GM11168 (cell line): Measurements from ENCODE around the gene KLHL40.

Source experiments
- in situ Hi-C: fragments of 300-500 bp; cut with MboI; formaldehyde crosslinking; loops from one replicate; pipeline ENCODE4 v1.12.0; 2022; ENCODE audit warnings: low sequenced_read_pairs; ENCODE audit not compliant: unreplicated experiment

KLHL40 gene

DNA sequence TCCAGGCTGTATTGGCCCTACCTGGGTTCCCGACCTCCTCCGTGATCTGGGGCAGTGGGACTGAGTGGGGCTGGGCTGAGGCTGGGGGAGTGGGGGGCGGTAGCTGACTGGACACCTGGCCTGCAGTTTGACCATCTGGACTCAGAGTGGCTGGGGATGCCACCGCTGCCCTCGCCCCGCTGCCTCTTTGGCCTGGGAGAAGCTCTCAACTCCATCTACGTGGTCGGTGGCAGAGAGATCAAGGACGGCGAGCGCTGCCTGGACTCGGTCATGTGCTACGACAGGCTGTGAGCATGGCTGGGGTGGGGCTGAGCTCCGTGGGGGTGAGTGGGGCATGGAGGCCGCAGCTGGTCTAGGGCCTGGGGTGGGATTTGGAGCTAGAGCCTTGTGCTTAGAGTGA, 2.7 kb downstream of the KLHL40 start:
- in situ Hi-C loops = no loop called here

DNA sequence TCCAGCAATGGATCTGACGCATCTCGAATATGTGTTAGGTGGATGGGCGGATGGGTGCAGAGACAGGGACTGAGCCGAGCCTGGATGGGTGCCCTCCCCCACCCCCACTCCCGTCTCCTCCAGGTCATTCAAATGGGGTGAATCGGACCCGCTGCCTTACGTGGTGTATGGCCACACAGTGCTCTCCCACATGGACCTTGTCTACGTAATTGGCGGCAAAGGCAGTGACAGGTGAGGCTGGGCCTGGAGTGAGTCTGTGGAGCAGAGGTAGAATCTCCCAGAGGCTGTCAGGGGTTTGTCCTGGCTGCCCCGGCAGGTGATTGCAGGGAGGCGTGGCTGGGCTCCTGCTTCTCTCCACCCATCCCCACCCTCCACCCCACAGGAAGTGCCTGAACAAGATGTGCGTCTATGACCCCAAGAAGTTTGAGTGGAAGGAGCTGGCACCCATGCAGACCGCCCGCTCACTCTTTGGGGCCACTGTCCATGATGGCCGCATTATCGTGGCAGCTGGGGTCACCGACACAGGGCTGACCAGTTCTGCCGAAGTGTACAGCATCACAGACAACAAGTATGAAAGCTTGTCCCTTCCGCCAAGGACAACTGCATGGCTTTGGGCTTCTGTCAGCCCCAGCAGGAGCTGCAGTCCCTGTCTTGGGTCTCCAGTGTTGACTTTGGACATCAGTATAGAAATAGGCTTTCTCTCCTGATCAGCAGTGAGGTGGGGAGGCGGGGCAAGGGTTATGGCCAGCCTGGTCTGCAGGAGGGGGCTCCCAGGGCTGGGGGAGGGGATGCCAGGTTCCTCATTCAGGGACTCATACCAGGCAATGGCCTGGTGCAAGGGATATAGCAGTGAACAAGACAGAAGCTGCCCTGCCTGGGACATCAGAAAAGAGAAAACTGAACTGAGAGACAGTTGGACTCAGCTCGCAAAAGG, 3.4 kb downstream of the KLHL40 start:
- in situ Hi-C loops = no loop called here

DNA sequence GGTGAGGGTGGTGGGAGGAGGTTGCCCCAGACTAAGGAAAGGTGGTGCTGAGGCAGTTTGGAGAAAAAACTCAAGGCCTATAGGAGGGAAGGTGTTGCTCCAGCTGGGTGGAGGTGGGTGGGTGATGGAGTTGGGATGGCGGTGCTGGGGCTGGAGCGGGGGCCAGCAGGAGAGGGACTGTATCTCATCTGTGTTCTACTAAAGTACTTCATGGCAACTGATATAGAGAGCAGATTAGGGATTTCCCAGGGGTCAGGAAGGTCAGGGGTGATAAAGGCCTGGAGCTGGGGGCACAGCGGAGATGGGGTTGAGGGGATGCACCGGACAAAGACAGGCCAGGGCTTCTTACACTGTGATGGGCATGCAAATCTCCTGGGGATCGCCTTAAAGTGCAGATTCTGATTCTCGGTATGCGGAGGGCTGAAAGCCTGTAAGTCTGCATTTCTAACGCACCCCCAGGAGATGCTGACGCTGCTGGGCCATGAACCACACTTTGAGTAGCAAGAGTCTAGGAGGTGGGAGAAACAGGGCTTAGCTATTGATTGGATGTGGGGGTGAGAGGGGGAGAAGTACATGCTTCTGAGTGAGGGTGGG, 4.2 kb downstream of the KLHL40 start:
- in situ Hi-C loops = no loop called here

DNA sequence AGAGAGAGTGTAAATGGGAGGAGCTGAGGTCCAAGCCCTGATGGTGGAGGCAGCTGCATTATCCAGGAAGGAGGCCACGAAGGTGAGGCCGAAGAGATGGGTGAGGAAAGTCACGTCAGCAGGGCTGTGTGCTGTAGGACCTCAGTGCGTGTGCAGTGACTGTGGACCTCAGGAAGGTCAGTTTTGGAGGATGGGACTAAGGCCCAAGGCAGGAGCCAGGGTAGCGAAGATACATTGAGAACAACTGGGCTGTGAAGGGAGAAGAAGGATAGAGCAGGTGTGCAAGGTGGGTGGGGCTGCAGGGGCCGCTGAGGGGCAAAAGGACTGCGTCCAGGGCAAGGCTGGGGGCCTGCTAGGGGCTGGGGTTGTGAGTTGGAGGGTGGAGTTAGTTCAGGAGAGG, 4.9 kb downstream of the KLHL40 start:
- in situ Hi-C loops = no loop called here

DNA sequence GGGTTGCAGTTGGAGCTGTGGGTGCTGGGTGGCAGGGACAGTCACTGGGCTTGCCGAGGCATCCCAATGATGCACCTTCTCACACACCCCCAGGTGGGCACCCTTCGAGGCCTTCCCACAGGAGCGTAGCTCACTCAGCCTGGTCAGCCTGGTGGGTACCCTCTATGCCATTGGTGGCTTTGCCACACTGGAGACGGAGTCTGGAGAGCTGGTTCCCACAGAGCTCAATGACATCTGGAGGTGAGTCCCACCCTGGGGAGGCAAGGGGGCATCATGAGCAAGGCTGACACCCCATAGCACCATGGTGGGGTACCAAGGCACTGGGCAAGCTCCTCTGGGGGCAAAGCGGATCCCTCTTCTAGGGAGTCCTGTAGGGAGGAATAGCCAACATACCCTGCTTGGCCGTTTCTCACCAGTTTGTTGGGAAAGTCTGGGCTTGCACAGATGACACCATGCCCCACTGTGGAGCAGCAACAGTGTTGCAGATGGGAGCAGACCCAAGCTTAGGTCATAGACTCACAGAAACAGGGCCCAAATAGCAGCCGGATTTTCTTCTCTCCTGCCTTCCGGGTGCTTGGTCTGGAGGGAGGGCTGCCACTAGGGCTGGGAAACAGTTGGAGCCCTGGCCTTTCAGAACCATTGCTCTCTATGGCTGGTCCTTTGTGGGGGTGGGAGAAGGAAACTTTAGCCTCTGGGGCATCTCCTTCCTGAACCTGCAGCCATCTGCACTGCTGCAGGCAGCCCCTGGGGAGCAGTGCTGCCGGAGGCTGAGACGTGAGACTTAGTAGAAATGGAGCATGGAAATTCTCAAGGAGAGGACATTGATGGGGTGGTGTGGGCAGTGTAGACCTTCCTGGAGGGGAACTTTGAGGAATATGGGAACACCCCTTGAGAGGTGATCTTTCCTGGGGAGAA, 5.7 kb downstream of the KLHL40 start:
- in situ Hi-C loops = no loop called here

DNA sequence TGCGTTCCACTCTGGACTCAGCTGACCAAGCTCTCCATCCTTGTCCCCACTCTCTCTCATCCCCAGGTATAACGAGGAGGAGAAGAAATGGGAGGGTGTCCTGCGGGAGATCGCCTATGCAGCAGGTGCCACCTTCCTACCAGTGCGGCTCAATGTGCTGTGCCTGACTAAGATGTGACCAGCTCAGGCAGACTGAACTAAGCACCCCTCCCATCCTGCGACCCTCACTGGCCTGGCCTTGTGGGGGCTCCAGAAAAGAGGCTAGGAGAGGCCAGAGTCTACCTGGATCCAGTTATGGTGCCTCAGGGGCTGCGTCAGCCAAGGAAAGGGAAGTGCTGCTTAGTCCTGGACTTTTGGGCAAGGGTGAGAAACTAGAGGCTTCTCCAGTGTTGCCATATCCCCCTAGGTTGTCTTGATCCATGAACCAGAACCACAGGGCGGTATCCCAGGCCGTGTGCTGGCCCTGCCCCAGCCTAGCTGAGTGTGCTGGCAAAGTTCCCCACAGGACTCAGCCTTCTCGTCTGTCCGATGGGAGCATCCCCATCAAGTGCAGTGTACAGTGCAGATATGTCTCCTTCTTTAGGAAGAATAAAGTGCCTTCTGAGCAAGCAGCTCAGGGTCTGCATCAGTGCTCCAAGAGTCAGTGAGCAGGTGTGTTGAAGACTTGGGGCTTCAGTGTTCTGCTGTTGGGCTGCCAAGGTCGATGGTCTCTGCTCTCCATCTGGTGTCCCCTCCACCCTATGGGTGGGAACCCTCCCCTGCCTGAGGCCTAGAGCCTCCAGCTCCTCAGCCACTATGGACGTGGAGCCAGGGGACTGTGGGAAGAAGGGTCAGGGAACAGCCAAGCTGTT, 6.7 kb downstream of the KLHL40 start:
- in situ Hi-C loops = no loop called here

DNA sequence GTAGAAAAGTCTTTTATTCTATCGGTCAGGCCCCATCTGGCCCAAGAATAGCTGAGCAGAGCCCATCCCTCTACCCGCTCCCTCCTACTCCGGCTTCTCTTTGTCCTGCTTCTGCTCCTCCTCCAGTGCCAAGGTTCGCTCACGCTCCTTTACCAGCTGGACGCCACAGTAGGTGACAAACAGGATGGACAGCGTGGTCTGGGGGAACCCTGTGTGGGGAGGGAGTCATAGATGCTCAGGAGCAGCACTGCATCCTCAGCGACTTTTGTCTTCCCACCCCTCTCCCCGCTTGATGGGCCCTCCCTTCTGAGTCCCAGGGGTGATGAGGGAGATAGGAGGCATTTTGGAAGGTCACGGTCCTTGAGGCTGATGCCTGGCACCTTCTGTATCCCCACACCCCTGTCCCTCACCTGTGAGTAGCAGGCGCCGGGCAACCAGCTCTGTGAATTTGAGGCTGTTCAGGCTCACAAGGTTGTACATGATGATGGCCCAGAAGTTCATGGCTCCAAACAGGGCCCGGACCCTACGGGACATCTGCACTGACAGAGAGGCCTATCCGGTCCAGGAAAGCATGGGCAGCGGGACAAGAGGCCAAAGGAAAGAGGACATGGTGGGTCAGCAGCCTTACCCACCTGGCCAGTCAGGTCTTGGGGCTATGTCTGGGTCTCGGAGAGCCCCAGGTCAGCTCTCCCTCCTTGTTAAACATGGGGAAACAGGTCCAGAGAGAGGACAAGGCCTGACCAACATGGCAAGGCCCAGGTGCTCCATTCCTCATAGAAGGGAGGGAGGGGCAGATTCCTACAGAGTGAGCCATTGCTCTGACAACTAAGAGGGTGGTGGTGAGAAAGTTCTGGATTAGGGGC, 7.6 kb downstream of the KLHL40 start:
- in situ Hi-C loops = no loop called here

DNA sequence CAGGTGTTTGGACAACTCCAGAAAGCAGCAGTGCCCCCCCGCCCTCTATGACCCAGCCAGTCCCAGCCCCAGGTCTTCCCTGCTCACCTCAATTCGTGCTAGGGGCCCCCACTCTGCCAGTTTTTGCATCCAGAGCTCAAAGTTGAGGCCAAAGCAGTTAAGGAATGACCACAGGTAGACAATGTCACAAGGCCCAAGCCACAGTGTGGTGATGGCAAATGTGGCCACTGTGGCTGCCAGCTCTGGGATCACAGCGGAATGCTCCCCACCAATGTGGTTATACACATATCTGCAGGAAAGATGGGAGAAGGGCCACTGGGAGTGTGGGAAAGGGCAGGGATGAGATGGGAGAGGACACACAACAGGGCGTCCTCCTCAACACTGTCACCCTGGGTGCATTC, 8.2 kb downstream of the KLHL40 start:
- in situ Hi-C loops = no loop called here

DNA sequence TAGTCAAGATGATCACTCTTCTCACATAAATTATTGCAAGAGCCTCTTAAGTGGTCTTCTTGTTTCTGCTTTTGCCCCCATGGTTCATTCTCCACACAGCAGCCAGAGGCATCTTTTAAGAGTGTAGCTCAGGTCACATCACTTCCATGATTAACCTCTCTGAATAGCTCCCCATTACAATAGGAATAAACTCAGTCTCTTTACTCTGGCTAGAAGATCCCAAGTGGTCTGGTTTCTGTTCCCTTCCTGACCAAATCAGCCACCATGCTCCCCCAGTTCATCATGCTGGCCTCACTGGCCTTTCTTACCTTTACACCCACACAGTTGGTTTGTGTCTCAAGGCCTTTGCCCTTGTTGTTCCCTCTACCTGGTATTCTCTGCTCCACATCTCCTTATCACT, 9.0 kb downstream of the KLHL40 start:
- in situ Hi-C loops = no loop called here

DNA sequence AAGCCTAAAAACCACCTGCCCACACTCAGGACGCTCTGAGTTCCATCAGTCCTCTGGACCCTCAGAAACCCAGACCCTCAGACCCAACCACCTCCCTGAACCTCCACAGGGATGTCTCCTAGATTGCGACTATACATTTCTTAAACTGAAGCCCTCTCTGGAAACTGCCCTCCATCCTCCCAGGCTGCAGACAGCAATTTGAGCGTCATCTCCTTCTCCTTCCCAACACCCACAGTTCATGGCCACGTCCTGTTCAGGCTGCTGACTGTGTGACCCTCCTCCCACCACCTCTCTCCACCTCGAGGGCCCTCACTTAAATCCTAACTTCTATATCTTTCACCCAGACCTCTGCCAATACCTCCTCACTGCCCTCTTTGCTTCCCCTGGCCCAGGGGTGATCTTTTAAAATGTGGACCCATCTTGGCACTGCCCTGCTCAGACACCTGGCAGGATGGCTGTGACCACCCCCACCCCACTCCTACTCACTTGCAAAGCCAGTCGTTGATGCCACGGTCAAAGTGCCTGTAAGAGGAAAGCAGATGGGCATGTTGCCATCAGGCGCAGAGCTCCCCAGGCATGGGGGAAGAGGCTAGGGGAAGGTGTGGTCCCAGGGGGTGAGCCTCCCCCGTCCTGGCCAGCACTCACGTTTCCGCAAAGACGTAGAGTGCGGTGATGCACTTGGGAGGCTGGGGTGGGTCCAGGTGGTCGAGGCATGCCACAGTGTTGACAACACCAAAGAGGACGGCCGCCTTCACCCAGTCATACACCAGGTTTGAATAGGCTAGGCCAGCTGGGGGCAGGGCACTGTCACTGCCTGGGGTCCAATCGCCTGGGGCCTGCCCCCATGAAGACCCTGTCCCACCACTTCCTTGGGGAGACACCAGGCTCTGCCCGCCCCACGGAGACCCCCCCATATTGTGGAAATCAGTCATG, 11.3 kb downstream of the KLHL40 start:
- in situ Hi-C loops = no loop called here

DNA sequence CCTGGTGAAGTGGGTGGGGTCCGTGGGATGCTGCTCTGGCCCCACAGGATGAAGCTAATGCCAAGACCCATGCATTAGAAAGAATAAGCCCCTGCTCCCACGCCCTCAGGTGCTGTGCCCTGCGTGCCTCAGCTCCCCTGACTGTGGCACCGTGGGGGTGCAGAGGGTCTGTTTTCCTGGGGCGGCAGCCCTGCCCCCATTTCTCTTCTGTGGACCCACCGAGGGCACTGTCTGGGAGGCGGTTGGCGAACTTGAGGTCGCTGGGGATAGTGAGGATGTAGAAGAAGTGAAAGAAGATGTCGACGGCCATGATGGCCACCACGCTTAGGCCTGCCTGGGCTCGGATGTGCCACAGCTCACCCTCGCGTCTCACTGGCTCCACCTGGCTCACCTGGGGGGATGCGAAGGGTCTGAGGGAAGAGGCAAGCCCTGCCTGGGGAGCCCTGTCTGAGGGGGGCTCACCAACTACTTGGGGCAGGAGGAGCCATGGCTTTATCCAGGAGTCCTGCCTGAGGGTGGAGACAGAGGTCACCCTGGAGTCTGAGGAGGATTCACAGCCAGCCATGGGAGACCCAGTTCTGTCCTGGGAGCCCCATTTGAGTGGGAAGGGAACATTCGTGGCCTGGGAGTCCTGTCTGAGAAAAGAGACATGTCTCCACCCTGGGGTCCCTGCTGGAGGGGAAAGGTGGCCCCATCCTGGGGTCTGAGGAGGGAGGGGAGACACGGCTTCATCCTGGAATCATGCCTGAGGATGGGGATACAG, 12.1 kb downstream of the KLHL40 start:
- in situ Hi-C loops = no loop called here

DNA sequence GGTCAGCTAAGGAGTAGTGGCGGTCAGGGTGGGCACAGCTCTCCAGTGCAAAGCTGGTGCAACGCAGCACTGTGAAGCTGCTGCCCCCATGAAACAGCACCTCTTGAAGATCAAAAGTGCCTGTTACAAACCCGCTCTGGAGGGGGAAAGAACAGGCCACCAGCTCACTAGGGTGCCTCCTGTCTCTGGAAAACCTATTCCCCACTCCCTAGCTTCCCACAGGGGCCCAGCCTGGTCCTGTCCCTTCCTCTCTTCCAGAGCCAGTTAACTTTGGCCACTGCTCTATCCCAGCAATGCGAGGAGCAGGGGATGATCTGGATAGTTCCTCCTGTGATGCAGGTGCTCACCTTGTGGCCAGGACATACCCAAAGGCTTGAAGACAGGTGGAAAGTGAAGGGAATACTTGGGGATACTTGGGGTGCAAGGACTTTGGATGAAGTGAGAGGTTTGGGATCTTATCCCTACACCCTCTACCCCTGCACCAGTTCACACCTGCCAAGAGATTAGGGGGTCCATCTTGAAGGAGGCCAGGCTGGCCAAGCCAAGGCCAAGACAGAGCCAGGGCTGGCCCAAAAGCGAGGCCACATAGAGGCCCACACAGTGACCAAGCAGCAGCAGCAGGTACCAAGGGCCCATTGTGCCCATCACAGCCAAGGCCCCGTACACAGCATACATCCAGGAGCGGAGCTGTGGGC, 13.0 kb downstream of the KLHL40 start:
- in situ Hi-C loops = no loop called here

DNA sequence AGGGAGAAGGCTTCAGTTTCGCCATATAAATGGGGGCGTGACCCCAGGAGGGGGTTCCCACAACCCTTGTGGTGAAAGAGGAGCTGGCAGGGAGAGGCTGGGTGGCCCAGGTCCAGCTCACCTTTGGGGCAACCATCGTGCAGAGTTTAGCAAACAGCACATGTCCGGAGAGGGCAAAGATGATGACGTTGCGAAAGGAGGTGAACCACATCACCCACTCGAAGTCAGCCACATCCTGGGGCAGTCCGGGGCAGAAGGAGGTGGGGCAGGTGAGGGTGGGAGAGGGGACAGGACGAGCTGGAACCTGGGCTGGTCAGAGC, 13.5 kb downstream of the KLHL40 start:
- in situ Hi-C loops = no loop called here

DNA sequence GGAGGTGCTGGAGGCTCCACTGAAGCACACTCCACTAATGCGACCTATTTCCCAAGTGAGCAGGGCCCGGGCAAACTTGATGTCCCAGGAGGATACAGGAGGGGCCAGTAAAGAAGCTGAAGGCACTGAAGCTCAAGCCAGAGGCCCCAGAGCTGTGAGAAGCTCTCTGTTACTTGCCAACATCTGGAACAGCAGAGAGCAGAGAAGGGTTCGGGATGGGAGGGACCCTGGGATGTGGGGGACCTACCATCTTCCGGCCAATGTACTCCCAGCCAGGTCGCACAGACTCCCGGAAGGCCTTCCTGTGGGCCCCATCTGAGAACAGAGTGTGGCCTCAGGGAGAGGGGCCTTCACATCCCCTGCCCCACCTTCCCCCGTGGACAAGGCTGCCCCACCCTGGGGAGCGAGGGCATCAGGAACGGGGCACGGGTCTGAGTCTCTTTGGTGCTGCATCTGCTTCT, 14.2 kb downstream of the KLHL40 start:
- in situ Hi-C loops = no loop called here

DNA sequence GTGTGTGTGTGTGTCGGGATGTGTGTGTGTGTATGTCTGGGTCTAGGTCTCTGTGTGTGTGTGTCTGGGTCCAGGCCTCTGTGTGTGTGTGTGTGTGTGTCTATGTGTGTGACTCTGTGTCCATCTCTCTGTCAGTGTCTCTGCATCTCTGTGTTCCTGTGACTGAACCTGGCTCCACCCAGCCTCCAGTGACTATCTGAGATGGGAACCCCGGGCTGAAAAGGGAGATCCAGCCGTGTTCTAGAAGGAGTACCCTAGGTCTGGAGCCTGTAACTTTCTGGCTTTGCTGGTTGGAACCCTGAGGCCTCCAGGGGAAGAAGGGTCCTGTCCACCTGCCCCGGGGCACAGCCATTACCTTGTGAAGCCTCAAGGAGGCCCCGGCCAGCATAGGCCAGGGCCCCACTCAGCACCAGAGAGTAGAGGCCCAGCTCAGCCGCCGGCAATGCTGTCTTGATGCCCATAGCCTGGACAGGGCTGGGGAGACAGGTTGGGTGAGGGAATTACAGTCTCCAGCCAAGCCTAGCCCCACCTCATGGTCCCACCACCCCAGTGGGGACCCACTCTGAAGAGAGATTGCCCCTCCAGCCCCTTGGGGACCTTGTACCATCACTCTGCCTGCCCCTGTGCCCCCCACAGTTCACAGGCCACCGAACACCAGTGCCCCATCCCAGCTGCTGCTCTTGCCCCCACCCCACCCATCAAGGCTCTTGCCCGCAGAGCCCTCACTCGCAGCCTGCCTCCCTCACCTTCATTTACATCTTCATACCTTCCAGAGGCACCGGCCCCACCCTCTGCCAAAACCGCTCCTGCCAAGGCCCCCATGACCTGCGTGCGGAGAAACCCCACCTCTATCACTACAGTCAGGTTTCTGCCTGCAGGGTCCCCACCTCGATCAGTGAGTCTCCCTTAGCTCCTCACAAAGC, 15.3 kb downstream of the KLHL40 start:
- in situ Hi-C loops = no loop called here
